T-helper 17 cell (primary cell): ENCODE results near the gene KCNE2. TPM values are rescaled to one million over a fixed set of nuclear protein-coding genes. Genes with fewer than 3 reads are reported as not detected.

Experiments used
- ATAC-seq: fragments of 150-1000 bp; cut with Tn5 transposase; 2 replicates; pipeline ENCODE4 v1.10.0; 2021; ENCODE audit warnings: mild to moderate bottlenecking, moderate library complexity
- DNase-seq, 3 donors: peaks; one replicate each; pipeline versions ENCODE4 v3.0.0 to v3.0.0-alpha.2; 2020 to 2021
- H3K9me3 ChIP-seq: one replicate; pipeline ENCODE4 v1.7.0; 2013; ENCODE audit warnings: low read length, mild to moderate bottlenecking; ENCODE audit not compliant: control insufficient read depth, poor library complexity, severe bottlenecking
- H3K27ac Mint-ChIP-seq: one replicate; pipeline ENCODE4 v1.8.0; 2022; ENCODE audit warnings: mild to moderate bottlenecking, moderate library complexity, mixed read lengths
- H3K27me3 Mint-ChIP-seq: one replicate; pipeline ENCODE4 v1.8.0; 2022; ENCODE audit warnings: mixed read lengths
- H3K36me3 Mint-ChIP-seq: one replicate; pipeline ENCODE4 v1.8.0; 2022; ENCODE audit warnings: low read depth, mixed read lengths
- H3K4me1 Mint-ChIP-seq: one replicate; pipeline ENCODE4 v1.8.0; 2022; ENCODE audit warnings: mild to moderate bottlenecking, mixed read lengths
- H3K4me3 Mint-ChIP-seq: one replicate; pipeline ENCODE4 v1.8.0; 2022; ENCODE audit warnings: mild to moderate bottlenecking, moderate library complexity, mixed read lengths
- total RNA-seq, 4 donors: library from RNA in 2 of 4; stranded (reverse) in 2 of 4; gene quantifications; one replicate each; pipeline ENCODE4 v1.2.3 and lab custom pipeline; 2022 to 2026

Gene KCNE2
- total RNA-seq (not detected), total RNA-seq (lab: John Stamatoyannopoulos, UW) (0 to 0.08 reads per million in 2 donors)

- Mint-ChIP-seq H3K4me1 (peaks cover 6% of the 10 kb centered on the region), H3K27me3 (peaks cover 13% of the 10 kb centered on the region), H3K4me3 (no peak within 1 kb of the TSS), H3K27ac (no peak within 1 kb of the TSS), H3K36me3 (peaks cover 2% of the 10 kb centered on the region)
- no peak for ATAC-seq
- no peak for DNase-seq
- no peaks in the 10 kb centered on the region for H3K9me3 ChIP-seq
Measured at GRCh38 chr21:34363733-34364132, at the start of gene KCNE2. TSS of gene KCNE2 (plus strand) at chr21:34364006. CDS start at chr21:34370479, 6,473 bp downstream.

GRCh38 chr21:34319585-34319984 is 44.2 kb upstream of the KCNE2 start:
- Mint-ChIP-seq H3K4me1 (no peaks in the 10 kb centered on the region), H3K27ac (no peak overlapping the region), H3K36me3 (peaks cover 3% of the 10 kb centered on the region), H3K4me3 (no peak overlapping the region), H3K27me3 (peaks cover 21% of the 10 kb centered on the region)
- no peak for DNase-seq
- no peak for ATAC-seq
- H3K9me3 ChIP-seq: no peaks in the 10 kb centered on the region

GRCh38 chr21:34320011-34320410 is 43.8 kb upstream of the KCNE2 start:
- ATAC-seq: no peak
- Mint-ChIP-seq H3K36me3 (peaks cover 3% of the 10 kb centered on the region), H3K4me3 (no peak overlapping the region), H3K4me1 (no peaks in the 10 kb centered on the region), H3K27me3 (peaks cover 20% of the 10 kb centered on the region), H3K27ac (no peak overlapping the region)
- no peaks in the 10 kb centered on the region for H3K9me3 ChIP-seq
- no peak for DNase-seq

- Mint-ChIP-seq H3K27me3 (peaks cover 6% of the 10 kb centered on the region), H3K4me1 (no peaks in the 10 kb centered on the region), H3K27ac (no peak overlapping the region), H3K36me3 (no peaks in the 10 kb centered on the region), H3K4me3 (no peak overlapping the region)
- DNase-seq (no peak), ATAC-seq (no peak)
- H3K9me3 ChIP-seq: no peaks in the 10 kb centered on the region
Measured at GRCh38 chr21:34330055-34330454, 33.8 kb upstream of the KCNE2 start.

- Mint-ChIP-seq H3K36me3 (no peaks in the 10 kb centered on the region), H3K4me1 (no peaks in the 10 kb centered on the region), H3K27me3 (peaks cover 9% of the 10 kb centered on the region), H3K27ac (no peak overlapping the region), H3K4me3 (no peak overlapping the region)
- DNase-seq (no peak), ATAC-seq (no peak)
- no peaks in the 10 kb centered on the region for H3K9me3 ChIP-seq
Measured at GRCh38 chr21:34331726-34332125, 32.1 kb upstream of the KCNE2 start.

GRCh38 chr21:34332347-34332746 is 31.5 kb upstream of the KCNE2 start:
- Mint-ChIP-seq H3K27ac (no peak overlapping the region), H3K4me3 (no peak overlapping the region), H3K4me1 (no peaks in the 10 kb centered on the region), H3K27me3 (peaks cover 13% of the 10 kb centered on the region), H3K36me3 (no peaks in the 10 kb centered on the region)
- ATAC-seq (no peak), DNase-seq (no peak)
- H3K9me3 ChIP-seq: no peaks in the 10 kb centered on the region

GRCh38 chr21:34333121-34333739 is 30.6 kb upstream of the KCNE2 start:
- Mint-ChIP-seq H3K27me3 (peaks cover 14% of the 10 kb centered on the region), H3K36me3 (no peaks in the 10 kb centered on the region), H3K4me1 (no peaks in the 10 kb centered on the region), H3K27ac (no peak overlapping the region), H3K4me3 (no peak overlapping the region)
- no peaks in the 10 kb centered on the region for H3K9me3 ChIP-seq
- no peak for ATAC-seq
- DNase-seq: no peak

- Mint-ChIP-seq H3K36me3 (peaks cover 2% of the 10 kb centered on the region), H3K4me1 (no peaks in the 10 kb centered on the region), H3K27me3 (peaks cover 29% of the 10 kb centered on the region), H3K4me3 (no peak overlapping the region), H3K27ac (no peak overlapping the region)
- DNase-seq (no peak), ATAC-seq (no peak)
- no peaks in the 10 kb centered on the region for H3K9me3 ChIP-seq
Measured at GRCh38 chr21:34335316-34335715, 28.5 kb upstream of the KCNE2 start.

GRCh38 chr21:34336245-34336644 is 27.6 kb upstream of the KCNE2 start:
- no peak overlapping the region for H3K4me3 Mint-ChIP-seq
- H3K27ac Mint-ChIP-seq: no peak overlapping the region
- no peaks in the 10 kb centered on the region for H3K4me1 Mint-ChIP-seq
- H3K27me3 Mint-ChIP-seq: peaks cover 36% of the 10 kb centered on the region
- no peaks in the 10 kb centered on the region for H3K9me3 ChIP-seq
- DNase-seq (no peak), ATAC-seq (no peak)
- peaks cover 2% of the 10 kb centered on the region for H3K36me3 Mint-ChIP-seq

- no peaks in the 10 kb centered on the region for H3K4me1 Mint-ChIP-seq
- no peak for DNase-seq
- no peaks in the 10 kb centered on the region for H3K9me3 ChIP-seq
- ATAC-seq: no peak
- H3K4me3 Mint-ChIP-seq: no peak overlapping the region
- peaks cover 2% of the 10 kb centered on the region for H3K36me3 Mint-ChIP-seq
- no peak overlapping the region for H3K27ac Mint-ChIP-seq
- H3K27me3 Mint-ChIP-seq: peaks cover 36% of the 10 kb centered on the region
Measured at GRCh38 chr21:34336756-34337391, 26.9 kb upstream of the KCNE2 start.

GRCh38 chr21:34337741-34338140 is 26.1 kb upstream of the KCNE2 start:
- H3K4me1 Mint-ChIP-seq: no peaks in the 10 kb centered on the region
- ATAC-seq: no peak
- no peak overlapping the region for H3K27ac Mint-ChIP-seq
- peaks cover 2% of the 10 kb centered on the region for H3K36me3 Mint-ChIP-seq
- peaks cover 36% of the 10 kb centered on the region for H3K27me3 Mint-ChIP-seq
- no peak overlapping the region for H3K4me3 Mint-ChIP-seq
- no peak for DNase-seq
- H3K9me3 ChIP-seq: no peaks in the 10 kb centered on the region

GRCh38 chr21:34338226-34338625 is 25.6 kb upstream of the KCNE2 start:
- DNase-seq (no peak), ATAC-seq (no peak)
- Mint-ChIP-seq H3K4me1 (no peaks in the 10 kb centered on the region), H3K36me3 (peaks cover 2% of the 10 kb centered on the region), H3K27ac (no peak overlapping the region), H3K4me3 (no peak overlapping the region), H3K27me3 (peaks cover 36% of the 10 kb centered on the region)
- H3K9me3 ChIP-seq: no peaks in the 10 kb centered on the region

- no peaks in the 10 kb centered on the region for H3K9me3 ChIP-seq
- H3K27ac Mint-ChIP-seq: no peak overlapping the region
- no peak overlapping the region for H3K4me3 Mint-ChIP-seq
- no peaks in the 10 kb centered on the region for H3K4me1 Mint-ChIP-seq
- DNase-seq (no peak), ATAC-seq (no peak)
- H3K36me3 Mint-ChIP-seq: peaks cover 2% of the 10 kb centered on the region
- H3K27me3 Mint-ChIP-seq: peaks cover 36% of the 10 kb centered on the region
Measured at GRCh38 chr21:34340061-34340460, 23.7 kb upstream of the KCNE2 start.

- DNase-seq: no peak
- Mint-ChIP-seq H3K27ac (no peak overlapping the region), H3K4me1 (peaks cover 2% of the 10 kb centered on the region), H3K36me3 (peaks cover 2% of the 10 kb centered on the region), H3K4me3 (no peak overlapping the region), H3K27me3 (peaks cover 29% of the 10 kb centered on the region)
- H3K9me3 ChIP-seq: no peaks in the 10 kb centered on the region
- no peak for ATAC-seq
Measured at GRCh38 chr21:34342476-34342875, 21.3 kb upstream of the KCNE2 start.
